H1 (cell line): ENCODE data around the gene TMEM203. TPM values are rescaled to one million over a fixed set of nuclear protein-coding genes. Genes with fewer than 3 reads are reported as not detected.

Experiments used
- CTCF ChIA-PET: fragments of 300-600 bp; sonication (Branson Sonifier 250); formaldehyde crosslinking; loops from one replicate; lab custom pipeline; 2021; ENCODE audit not compliant: partially characterized antibody; lab: Charles Lee
- POLR2A ChIA-PET: fragments of 300-600 bp; sonication (Branson Sonifier 250); formaldehyde crosslinking; loops from one replicate; lab custom pipeline; 2021; ENCODE audit warnings: inconsistent platforms; ENCODE audit not compliant: partially characterized antibody; lab: Charles Lee
- DNase-seq, 2 experiments: peaks; one replicate each; pipeline versions ENCODE4 v3.0.0 to v3.0.0-alpha.2; 2010 to 2022; ENCODE audit warnings: low spot score in 2 of 2, low read depth in 1 of 2, mixed read lengths in 1 of 2
- FAIRE-seq: peaks from 2 replicates; lab custom pipeline; 2011; peaks lifted over from hg19 to GRCh38; lab: Jason Lieb, UNC
- H2AFZ ChIP-seq: 2 replicates; pipeline ENCODE4 v1.8.1; 2012; ENCODE audit warnings: low read length, inconsistent platforms
- H2AK5ac ChIP-seq: 2 replicates; pipeline ENCODE4 v1.6.1; 2013; ENCODE audit warnings: low read depth, low read length
- H2BK120ac ChIP-seq: replicated peaks from 2 replicates; pipeline ENCODE3; 2013; ENCODE audit warnings: low read depth, low read length, inconsistent platforms
- H2BK12ac ChIP-seq: 2 replicates; pipeline ENCODE4 v1.6.1; 2013; ENCODE audit warnings: low read depth, low read length
- H2BK15ac ChIP-seq: 2 replicates; pipeline ENCODE4 v1.6.1; 2013; ENCODE audit warnings: low read length
- H2BK20ac ChIP-seq: 2 replicates; pipeline ENCODE4 v1.6.1; 2013; ENCODE audit warnings: low read length
- H2BK5ac ChIP-seq: 2 replicates; pipeline ENCODE4 v1.6.1; 2013; ENCODE audit warnings: low read depth, low read length
- H3K14ac ChIP-seq: 2 replicates; pipeline ENCODE4 v1.6.1; 2013; ENCODE audit warnings: inconsistent platforms; ENCODE audit not compliant: insufficient read length
- H3K18ac ChIP-seq: 2 replicates; pipeline ENCODE4 v1.6.1; 2013; ENCODE audit warnings: low read length; ENCODE audit errors: extremely low read depth
- H3K23ac ChIP-seq: 2 replicates; pipeline ENCODE4 v1.6.1; 2013; ENCODE audit warnings: inconsistent platforms; ENCODE audit not compliant: insufficient read length
- H3K23me2 ChIP-seq: 2 replicates; pipeline ENCODE4 v1.6.1; 2013; ENCODE audit warnings: low read depth, low read length
- H3K27ac ChIP-seq: 2 replicates; pipeline ENCODE4 v1.6.1; 2011; ENCODE audit warnings: low read depth, low read length, inconsistent platforms
- H3K27me3 ChIP-seq, 4 experiments: replicated peaks in 1 of 4; 1 replicate in 1 of 4; 2 replicates in 3 of 4; pipeline versions ENCODE4 v1.6.1 to v1.8.1; 2011 to 2013; ENCODE audit warnings: low read length in 3 of 4, mild to moderate bottlenecking in 3 of 4, inconsistent platforms in 2 of 4, mixed read lengths in 2 of 4, moderate library complexity in 1 of 4; ENCODE audit not compliant: control insufficient read depth in 3 of 4, insufficient read depth in 3 of 4; ENCODE audit errors: extremely low read depth in 1 of 4
- H3K36me3 ChIP-seq, 4 experiments: 2 replicates each; pipeline versions ENCODE4 v1.6.1 to v1.8.1; 2011 to 2013; ENCODE audit warnings: mild to moderate bottlenecking in 4 of 4, low read length in 3 of 4, moderate library complexity in 2 of 4, control low read depth in 1 of 4, inconsistent platforms in 1 of 4; ENCODE audit not compliant: insufficient read depth in 4 of 4, control insufficient read depth in 2 of 4
- H3K4ac ChIP-seq: replicated peaks from 2 replicates; pipeline ENCODE3; 2013; ENCODE audit warnings: low read length, low read depth, mixed read lengths, inconsistent platforms; ENCODE audit not compliant: insufficient read length
- H3K4me1 ChIP-seq, 4 experiments: replicated peaks in 1 of 4; 1 replicate in 1 of 4; 2 replicates in 3 of 4; pipeline versions ENCODE4 v1.6.1 to v1.8.1; 2011 to 2013; ENCODE audit warnings: low read length in 3 of 4, inconsistent platforms in 2 of 4, mixed read lengths in 1 of 4; ENCODE audit not compliant: insufficient read depth in 4 of 4, control insufficient read depth in 3 of 4
- H3K4me2 ChIP-seq, 2 experiments: 2 replicates each; pipeline versions ENCODE4 v1.6.1 to v1.8.1; 2011 to 2013; ENCODE audit warnings: low read depth in 2 of 2, low read length in 2 of 2, control low read depth in 1 of 2, inconsistent platforms in 1 of 2, mild to moderate bottlenecking in 1 of 2; ENCODE audit not compliant: insufficient read depth in 1 of 2
- H3K4me3 ChIP-seq, 4 experiments: fragments of 200-600, 300-600 bp in 1 of 4; sonication (generic), shearing (Covaris generic), sonication (Bioruptor Twin) in 1 of 4; 2 replicates each; pipeline versions ENCODE4 v1.5.1 to v1.8.1; 2011 to 2016; ENCODE audit warnings: low read length in 4 of 4, low read depth in 3 of 4, control low read depth in 2 of 4, inconsistent platforms in 2 of 4, mild to moderate bottlenecking in 2 of 4, mixed read lengths in 1 of 4, moderate library complexity in 1 of 4; ENCODE audit not compliant: insufficient read depth in 2 of 4; ENCODE audit errors: extremely low read depth in 1 of 4
- H3K56ac ChIP-seq: replicated peaks from 2 replicates; pipeline ENCODE3; 2013; ENCODE audit warnings: low read depth, mild to moderate bottlenecking, mixed read lengths, low read length, inconsistent platforms; ENCODE audit not compliant: insufficient read length
- H3K79me1 ChIP-seq: 2 replicates; pipeline ENCODE4 v1.6.1; 2013; ENCODE audit warnings: low read depth, low read length, control low read depth
- H3K79me2 ChIP-seq, 2 experiments: 2 replicates each; pipeline versions ENCODE4 v1.6.1 to v1.8.1; 2012 to 2013; ENCODE audit warnings: low read length in 2 of 2, mild to moderate bottlenecking in 2 of 2, inconsistent platforms in 1 of 2; ENCODE audit not compliant: insufficient read depth in 2 of 2, control insufficient read depth in 1 of 2
- H3K9ac ChIP-seq, 4 experiments: replicated peaks in 1 of 4; 1 replicate in 1 of 4; 2 replicates in 3 of 4; pipeline versions ENCODE4 v1.6.1 to v1.8.1; 2011 to 2013; ENCODE audit warnings: low read depth in 3 of 4, low read length in 3 of 4, control low read depth in 2 of 4, mild to moderate bottlenecking in 2 of 4, moderate library complexity in 2 of 4, inconsistent platforms in 1 of 4; ENCODE audit errors: extremely low read depth in 1 of 4
- H3K9me3 ChIP-seq, 2 experiments: 2 replicates each; pipeline versions ENCODE4 v1.6.1 to v1.8.1; 2012 to 2013; ENCODE audit warnings: mild to moderate bottlenecking in 2 of 2, moderate library complexity in 2 of 2, control low read depth in 1 of 2, inconsistent platforms in 1 of 2, low read depth in 1 of 2, low read length in 1 of 2, mixed read lengths in 1 of 2; ENCODE audit not compliant: insufficient read depth in 2 of 2
- H4K20me1 ChIP-seq, 2 experiments: replicated peaks in 1 of 2; 2 replicates each; pipeline versions ENCODE3 to v1.8.1; 2011 to 2013; ENCODE audit warnings: inconsistent platforms in 2 of 2, low read length in 2 of 2, mild to moderate bottlenecking in 1 of 2; ENCODE audit not compliant: insufficient read depth in 2 of 2, control insufficient read depth in 1 of 2
- H4K5ac ChIP-seq: 2 replicates; pipeline ENCODE4 v1.6.1; 2013; ENCODE audit warnings: low read length, low read depth, mixed read lengths, inconsistent platforms; ENCODE audit not compliant: insufficient read length
- H4K8ac ChIP-seq: 2 replicates; pipeline ENCODE4 v1.8.0; 2013; ENCODE audit warnings: mild to moderate bottlenecking, moderate library complexity, low read length, inconsistent platforms; ENCODE audit not compliant: insufficient read depth; ENCODE audit errors: extremely low read depth
- H4K91ac ChIP-seq: replicated peaks from 2 replicates; pipeline ENCODE3; 2013; ENCODE audit warnings: low read length, mixed read lengths, inconsistent platforms; ENCODE audit not compliant: insufficient read length
- BACH1 ChIP-seq: IDR thresholded peaks from 2 replicates; pipeline ENCODE4 v1.6.1; 2012; ENCODE audit warnings: low read length, improper control_type of control experiment
- BCL11A ChIP-seq, 2 experiments: IDR thresholded peaks; one replicate each; pipeline ENCODE4 v1.6.1; 2011; ENCODE audit warnings: low read depth in 2 of 2, low read length in 2 of 2, mild to moderate bottlenecking in 2 of 2
- CEBPB ChIP-seq: IDR thresholded peaks from 2 replicates; pipeline ENCODE4 v1.6.1; 2012; ENCODE audit warnings: low read depth, low read length
- CTBP2 ChIP-seq: IDR thresholded peaks from 2 replicates; pipeline ENCODE4 v1.7.0; 2011; ENCODE audit warnings: borderline replicate concordance, mild to moderate bottlenecking, moderate library complexity, mixed read lengths, low read length; ENCODE audit not compliant: insufficient read depth, insufficient read length
- EZH2 ChIP-seq: fragments of 200-600 bp; sonication (generic); IDR thresholded peaks from 2 replicates; pipeline ENCODE4 v1.7.1; 2012; ENCODE audit warnings: low read depth, mild to moderate bottlenecking, moderate library complexity, low read length, inconsistent platforms; ENCODE audit not compliant: severe bottlenecking
- KDM4A ChIP-seq: IDR thresholded peaks from one replicate; pipeline ENCODE4 v1.7.1; 2012; ENCODE audit warnings: low read depth, mild to moderate bottlenecking, moderate library complexity, low read length, inconsistent platforms; ENCODE audit not compliant: severe bottlenecking
- WGBS, 2 experiments: shearing (Covaris generic) in 1 of 2; methylation state at CpG; one replicate each; pipeline versions ENCODE4 v1.1.6 to v1.1.7; 2013 to 2015; ENCODE audit warnings: low lambda C conversion rate in 2 of 2, mixed read lengths in 2 of 2, inconsistent platforms in 1 of 2, low coverage in 1 of 2, missing lambda C conversion rate in 1 of 2; ENCODE audit not compliant: insufficient replicate concordance in 2 of 2, insufficient coverage in 1 of 2, insufficient read length in 1 of 2; ENCODE audit errors: extremely low coverage in 1 of 2, missing lambda C conversion rate in 1 of 2; 5-methylcytosine and 5-hydroxymethylcytosine counted together
- polyA plus RNA-seq, 7 experiments: library from polyadenylated mRNA; depleted of rRNA in 3 of 7; stranded (reverse) in 5 of 7; unstranded in 2 of 7; fragments of >200 nt in 5 of 7; fragments of 200-250 nt in 2 of 7; gene quantifications; 1 replicate in 5 of 7; 2 replicates in 1 of 7; 4 replicates in 1 of 7; pipeline versions ENCODE4 v1.2.1 to v1.2.3, GENCODE V29; 2011 to 2013; ENCODE audit warnings: missing spikeins in 2 of 7, mixed read lengths in 2 of 7
- total RNA-seq: library from RNA; stranded (reverse); fragmentation: NEBNext Ultra II Directional; extraction: Animal tissue kit (Norgen Biotek cat#: 25700); gene quantifications from 2 replicates; pipeline ENCODE4 v1.2.1, GENCODE V29; 2021

The TMEM203 gene
- total and polyA plus RNA-seq, 2 of the 8 experiments (the other 6 are each of a cell fraction or from before 2014, with no cell fraction given): 44.1 to 57.1 TPM

DNA sequence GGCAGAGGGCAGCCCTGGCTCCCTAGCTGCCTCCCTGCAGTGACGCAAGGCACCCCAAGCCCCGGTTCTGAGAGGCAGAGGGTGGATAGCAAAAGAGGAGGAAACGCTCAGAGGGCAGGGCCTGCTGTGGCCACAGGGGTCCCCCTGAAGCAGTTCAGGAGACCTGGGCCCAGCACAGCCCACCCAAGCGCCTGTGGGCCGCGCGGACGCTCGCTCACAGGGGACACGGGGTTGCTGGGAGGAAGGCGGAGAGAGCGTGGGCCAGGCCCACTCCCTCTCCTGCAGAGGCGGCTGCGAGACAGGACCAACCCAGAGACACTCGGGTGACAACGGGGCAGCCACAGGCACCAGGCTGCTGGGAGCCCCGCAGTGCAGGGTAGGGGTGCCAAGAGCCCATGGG is 25.7 kb downstream of the TMEM203 start:
- H2BK120ac ChIP-seq: no peak overlapping the region
- H3K36me3 ChIP-seq: peaks cover 0 to 38% (median 10%) of the 10 kb centered on the region in 4 experiments; a peak in 7 of 8 replicates
- H3K9ac ChIP-seq: no peak overlapping the region
- no peak overlapping the region for H4K8ac ChIP-seq
- H3K14ac ChIP-seq: no peak overlapping the region
- no peak for DNase-seq
- H3K4me2 ChIP-seq: no peak overlapping the region
- H2BK12ac ChIP-seq: no peak overlapping the region
- no peak overlapping the region for H3K27ac ChIP-seq
- H3K79me2 ChIP-seq: no peaks in the 10 kb centered on the region
- H2BK5ac ChIP-seq: no peak overlapping the region
- no peaks in the 10 kb centered on the region; the same call in 1 of the 2 replicates for H3K79me1 ChIP-seq
- peaks cover 0 to 8% (median 3%) of the 10 kb centered on the region in 4 experiments; a peak in 5 of 7 replicates for H3K4me1 ChIP-seq
- H4K91ac ChIP-seq: no peak overlapping the region
- H3K9me3 ChIP-seq: no peaks in the 10 kb centered on the region
- WGBS, 2 experiments: 87% methylated on average over 8 of the region's 17 CpGs; no CpG with 5 or more reads in 1 of the 2 experiments
- ChIA-PET POLR2A (interaction anchor here (0.7 to 1.3 kb wide), 3 partner anchors 9 to 23 kb away, joined by 3 to 9 read pairs (median 4); partner anchors contain the start of genes ANAPC2 and SSNA1), CTCF (interaction anchor here (1.0 to 1.4 kb wide), 6 partner anchors 8 to 116 kb away, joined by 3 to 5 read pairs (median 4); partner anchors contain the start of gene TMEM210)
- no peaks in the 10 kb centered on the region for H3K23me2 ChIP-seq
- no peak overlapping the region for H3K56ac ChIP-seq
- H2AFZ ChIP-seq: no peak overlapping the region
- no peak overlapping the region for H3K4me3 ChIP-seq
- no peak overlapping the region for H2AK5ac ChIP-seq
- no peak overlapping the region for H2BK15ac ChIP-seq
- H4K5ac ChIP-seq: no peak overlapping the region
- no peak overlapping the region for H3K23ac ChIP-seq
- H2BK20ac ChIP-seq: no peak overlapping the region
- no peak for FAIRE-seq
- H3K18ac ChIP-seq: no peak overlapping the region
- H3K4ac ChIP-seq: no peak overlapping the region
- H4K20me1 ChIP-seq: peaks cover 2 to 26% of the 10 kb centered on the region in 2 experiments
- H3K27me3 ChIP-seq: no peaks in the 10 kb centered on the region; a peak in 2 of 7 replicates
- TF ChIP-seq BACH1: no peak
- TF ChIP-seq BCL11A (IDR thresholded peaks at IDR 0.05; ENCODE audit: low read depth in 2 of 2, low read length in 2 of 2): no peak
- TF ChIP-seq KDM4A: no peak
- no peak for TF ChIP-seq CEBPB
- no peak for TF ChIP-seq CTBP2
- TF ChIP-seq EZH2: no peak
